Astrocyte of the spinal cord (primary cell): ENCODE data around the gene ATN1.

ENCODE experiments used
- DNase-seq: peaks from one replicate; pipeline ENCODE4 v3.0.0; 2011; ENCODE audit warnings: low read depth, low spot score
- H3K4me3 ChIP-seq: 2 replicates; pipeline ENCODE4 v1.5.1; 2011; ENCODE audit warnings: low read depth, mild to moderate bottlenecking, low read length, moderate library complexity
- CTCF ChIP-seq: IDR thresholded peaks from 2 replicates; pipeline ENCODE4 v1.5.1; 2012; ENCODE audit warnings: low read depth, mild to moderate bottlenecking, low read length, inconsistent platforms
- in situ Hi-C: cut with HindIII; loops from 2 replicates; pipeline ENCODE4 v1.10.0; 2017; ENCODE audit warnings: low sequenced_read_pairs

The ATN1 gene

GRCh38 chr12:6943389-6943721 is 15.6 kb downstream of the ATN1 start:
- H3K4me3 ChIP-seq: peak overlapping the region; percentile 70
- in situ Hi-C loops: no loop called here
- DNase-seq: peak; percentile 96
- no peak for TF ChIP-seq CTCF

GRCh38 chr12:6943722-6944380 is 16.1 kb downstream of the ATN1 start, which contains the start of the genes C12orf57 and RNU7-1:
C12orf57 (plus strand) TSS chr12:6944022; CDS start chr12:6944122, 100 bp downstream.
RNU7-1 (plus strand) TSS chr12:6943816.
- peak within 1 kb of the TSS; percentile 70 for H3K4me3 ChIP-seq
- DNase-seq: peak; percentile 95
- TF ChIP-seq CTCF: no peak
- in situ Hi-C loops: no loop called here

- DNase-seq: peak; percentile 90
- peak; percentile 85 for TF ChIP-seq CTCF
- in situ Hi-C loops: no loop called here
- H3K4me3 ChIP-seq: peak overlapping the region; percentile 70
Observed at GRCh38 chr12:6944381-6945186, 16.8 kb downstream of the ATN1 start.

GRCh38 chr12:6945613-6946012 is 17.9 kb downstream of the ATN1 start:
- no peak overlapping the region for H3K4me3 ChIP-seq
- no peak for TF ChIP-seq CTCF
- no peak for DNase-seq
- in situ Hi-C loops: no loop called here

- in situ Hi-C loops: no loop called here
- no peak overlapping the region for H3K4me3 ChIP-seq
- TF ChIP-seq CTCF: no peak
- DNase-seq: no peak
Observed at GRCh38 chr12:6946033-6946919, 18.5 kb downstream of the ATN1 start.

GRCh38 chr12:6946920-6947374 is 19.2 kb downstream of the ATN1 start:
- in situ Hi-C loops: no loop called here
- no peak for DNase-seq
- TF ChIP-seq CTCF: no peak
- no peak overlapping the region for H3K4me3 ChIP-seq
